ENCODE results near the gene NSUN2.
"Not testable (repeated sequence)": the region's sequence is repeated elsewhere in the genome, so short reads cannot be mapped to it uniquely, and the experiment has no call there.

NSUN2 gene

DNA sequence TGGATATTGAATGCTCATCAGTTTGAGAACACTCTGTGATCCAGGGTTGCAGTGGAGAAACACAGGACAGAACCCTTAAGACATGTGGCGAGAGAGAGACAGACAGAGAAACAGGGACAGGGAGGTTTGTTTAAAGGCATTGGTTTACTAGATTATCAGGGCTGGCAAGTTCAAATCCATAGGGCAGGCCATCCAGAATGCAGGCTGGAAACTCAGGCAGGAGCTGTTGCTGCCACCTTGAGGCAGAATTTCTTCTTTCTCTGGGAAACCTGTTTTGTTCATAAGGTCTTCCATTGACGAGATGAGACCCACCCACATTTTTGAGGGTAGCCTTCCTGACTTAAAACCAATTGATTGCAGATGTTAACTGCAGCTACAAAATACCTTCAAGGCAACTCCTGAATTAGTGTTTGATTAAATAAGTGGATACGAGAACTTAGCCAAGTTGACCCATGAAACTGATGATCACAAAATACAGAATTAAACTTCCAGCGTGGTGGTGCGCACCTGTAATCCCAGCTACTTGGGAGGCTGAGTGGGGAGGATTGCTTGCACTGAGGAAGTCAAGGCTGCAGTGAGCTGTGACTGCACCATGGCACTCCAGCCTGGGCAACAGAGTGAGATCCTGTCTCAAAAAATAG, 55.9 kb downstream of the NSUN2 start:
- FAIRE-seq (no peak), DNase-seq (ENCODE audit: insufficient read length, low spot score) (peak; percentile 69)
- no peak for TF ChIP-seq POLR2A (IDR thresholded peaks at IDR 0.05; ENCODE audit: low read depth, low read length)

DNA sequence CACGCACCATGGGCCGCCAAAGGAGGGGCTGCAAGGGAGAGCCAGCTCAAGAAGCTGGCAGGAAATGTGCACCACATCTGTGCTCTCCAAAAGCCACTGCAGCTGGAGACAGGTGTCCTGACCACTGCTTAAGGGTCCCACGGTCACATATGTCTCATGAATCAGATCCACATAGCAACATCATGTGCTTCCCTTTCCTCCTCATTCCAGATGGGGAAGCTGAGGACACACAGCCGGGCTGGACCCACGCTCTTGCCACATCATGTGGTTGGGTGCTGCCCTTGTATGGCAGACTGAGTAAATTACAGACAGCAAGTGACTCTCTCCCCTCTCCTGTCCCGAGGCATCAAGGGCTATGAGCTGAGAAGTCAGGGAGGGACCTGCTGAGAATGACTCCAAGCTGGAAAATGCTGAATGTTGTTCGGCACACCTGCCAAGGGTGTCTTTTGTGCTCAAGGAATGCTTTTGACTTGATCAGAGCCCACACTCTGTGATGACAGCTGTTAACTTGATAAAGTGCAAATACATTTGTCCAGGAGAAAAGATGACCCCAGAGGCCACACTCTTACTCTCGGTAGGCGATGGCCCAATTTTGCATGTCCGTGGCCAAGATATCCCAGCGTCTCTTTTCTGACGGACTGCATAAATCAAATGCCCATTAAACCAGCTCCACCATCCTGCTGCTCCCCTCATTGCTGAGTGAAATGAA, 58.2 kb downstream of the NSUN2 start:
- FAIRE-seq (no peak), DNase-seq (ENCODE audit: insufficient read length, low spot score) (no peak)
- TF ChIP-seq POLR2A (IDR thresholded peaks at IDR 0.05; ENCODE audit: low read depth, low read length): no peak

DNA sequence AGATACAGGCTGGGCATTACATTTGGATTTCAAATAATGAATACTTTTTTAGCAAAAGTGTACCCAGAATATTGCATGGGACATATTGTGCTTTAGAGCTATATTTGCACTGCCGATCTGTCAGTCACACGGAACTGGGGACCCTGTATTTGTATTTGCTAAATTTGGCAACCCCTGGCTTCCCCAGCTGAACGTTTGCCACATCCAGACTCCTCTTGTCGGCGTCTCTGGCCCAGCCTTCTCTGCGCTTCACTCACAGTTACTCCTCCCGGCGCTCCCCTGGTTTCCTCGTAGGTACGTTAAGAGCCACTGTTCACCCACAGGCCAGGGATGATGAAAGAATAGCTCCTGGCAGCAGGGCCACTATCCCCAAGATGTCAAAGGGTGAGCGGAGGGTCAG, 58.7 kb downstream of the NSUN2 start:
- FAIRE-seq (no peak), DNase-seq (ENCODE audit: insufficient read length, low spot score) (no peak)
- no peak for TF ChIP-seq POLR2A (IDR thresholded peaks at IDR 0.05; ENCODE audit: low read depth, low read length)

DNA sequence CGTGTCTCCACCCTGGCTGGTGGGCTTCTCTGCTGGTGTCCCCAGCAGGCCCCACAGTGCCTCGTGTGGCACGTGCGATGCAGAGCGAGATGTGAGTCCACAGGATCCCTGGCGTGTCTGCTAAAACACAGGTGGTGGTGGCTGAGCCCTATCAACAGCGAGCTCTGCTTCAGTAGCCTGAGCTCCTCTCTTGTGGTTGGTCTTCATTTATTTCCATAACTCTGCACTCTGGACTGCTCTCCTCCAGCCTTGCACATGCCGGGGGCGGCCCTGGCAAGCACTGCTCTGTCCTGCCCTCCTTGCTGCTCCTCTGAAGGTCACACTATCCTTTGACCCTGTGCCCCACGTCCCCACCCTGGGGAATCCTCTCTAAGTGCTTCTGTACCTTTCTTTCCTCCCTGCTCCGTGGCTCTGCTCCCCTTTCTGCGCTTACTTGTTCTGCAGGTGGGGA, 59.2 kb downstream of the NSUN2 start:
- no peak for FAIRE-seq

DNA sequence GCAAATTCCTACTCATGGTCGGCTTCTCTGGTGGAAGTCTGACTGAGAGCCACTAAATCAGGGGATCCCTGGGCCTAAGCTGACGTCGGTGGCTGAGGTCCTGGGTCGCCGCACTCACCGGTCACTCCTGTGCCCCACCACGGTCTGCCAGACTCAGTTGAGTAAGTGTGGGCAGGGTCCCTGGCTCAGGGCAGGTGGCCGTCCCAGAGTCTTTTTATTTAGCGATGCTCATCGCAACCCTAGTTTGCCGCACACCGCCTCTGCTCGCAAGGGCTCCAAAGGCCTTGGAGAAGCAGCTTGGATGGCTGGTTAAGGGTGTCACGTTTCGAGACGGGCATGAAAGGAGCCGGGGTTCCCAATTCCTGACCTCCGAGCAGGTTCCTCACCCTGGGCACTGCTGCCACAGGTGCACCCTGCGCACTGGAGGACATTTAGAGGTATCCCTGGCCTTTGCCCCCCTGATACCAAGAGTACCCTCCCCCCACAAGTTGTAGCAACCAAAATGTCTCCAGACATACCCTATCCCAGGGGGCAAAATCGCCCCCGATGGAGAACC, 59.9 kb downstream of the NSUN2 start:
- FAIRE-seq (no peak), DNase-seq (ENCODE audit: insufficient read length, low spot score) (no peak)
- no peak for TF ChIP-seq POLR2A (IDR thresholded peaks at IDR 0.05; ENCODE audit: low read depth, low read length)

More for the DNA sequence above, 59.2 kb downstream of the NSUN2 start:
- DNase-seq (ENCODE audit: insufficient read length, low spot score): no peak
- no peak for TF ChIP-seq POLR2A (IDR thresholded peaks at IDR 0.05; ENCODE audit: low read depth, low read length)

DNA sequence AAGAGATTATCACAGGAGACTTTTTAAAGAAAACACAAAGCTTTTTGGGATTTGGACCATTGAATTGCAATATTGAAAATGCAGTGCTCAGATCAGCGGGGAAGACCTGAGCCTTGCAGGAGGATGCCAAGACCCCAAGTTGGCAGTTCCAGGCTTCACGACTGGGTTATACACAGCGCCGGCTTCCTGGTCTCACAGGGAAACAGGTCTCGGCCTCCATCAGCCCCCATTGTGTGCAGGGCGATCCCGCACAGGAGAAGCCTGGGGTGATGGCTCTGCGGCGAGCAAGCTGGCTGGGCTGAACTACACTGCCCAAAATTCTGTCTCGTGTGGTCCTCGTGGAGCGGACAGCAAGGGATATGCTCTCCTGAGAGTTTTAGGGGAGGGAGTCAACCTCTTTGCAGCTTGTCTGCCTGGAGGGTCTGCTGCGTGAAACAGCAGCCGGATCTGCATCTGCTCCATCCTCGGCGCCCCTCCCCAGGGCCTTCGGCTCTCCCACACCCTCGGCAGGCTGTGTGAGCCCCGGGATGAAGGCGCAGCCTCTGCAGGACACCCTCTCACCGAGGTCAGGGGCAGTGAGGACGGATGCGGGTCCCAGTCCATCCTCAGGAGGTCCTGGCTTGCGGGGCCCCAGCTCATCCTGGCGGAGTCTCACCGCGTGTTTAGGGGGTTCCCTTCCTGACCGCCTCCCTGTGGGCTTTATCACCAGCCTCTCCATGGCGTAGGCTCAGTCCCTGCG, 60.6 kb downstream of the NSUN2 start:
- DNase-seq (ENCODE audit: insufficient read length, low spot score): no peak
- FAIRE-seq: no peak
- no peak for TF ChIP-seq POLR2A (IDR thresholded peaks at IDR 0.05; ENCODE audit: low read depth, low read length)

DNA sequence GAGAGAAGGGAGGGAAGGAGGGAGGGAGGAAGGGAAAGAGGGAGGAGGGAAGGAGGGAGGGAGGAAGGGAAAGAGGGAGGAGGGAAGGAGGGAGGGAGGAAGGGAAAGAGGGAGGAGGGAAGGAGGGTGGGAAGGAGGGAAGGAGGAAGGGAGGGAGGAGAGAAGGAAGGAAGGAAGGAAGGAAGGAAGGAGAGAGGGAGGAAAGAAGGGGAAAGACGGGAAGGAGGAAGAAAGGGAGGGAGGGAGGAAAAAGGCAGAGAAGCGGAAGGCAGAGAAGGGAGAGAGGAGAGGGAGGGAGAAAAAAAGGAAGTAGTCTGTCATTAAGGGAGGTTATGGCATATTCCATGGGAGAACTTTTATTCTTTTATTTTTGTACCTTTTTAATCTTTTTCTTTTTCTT, 61.2 kb downstream of the NSUN2 start:
- not testable (repeated sequence) for DNase-seq (ENCODE audit: insufficient read length, low spot score); FAIRE-seq

DNA sequence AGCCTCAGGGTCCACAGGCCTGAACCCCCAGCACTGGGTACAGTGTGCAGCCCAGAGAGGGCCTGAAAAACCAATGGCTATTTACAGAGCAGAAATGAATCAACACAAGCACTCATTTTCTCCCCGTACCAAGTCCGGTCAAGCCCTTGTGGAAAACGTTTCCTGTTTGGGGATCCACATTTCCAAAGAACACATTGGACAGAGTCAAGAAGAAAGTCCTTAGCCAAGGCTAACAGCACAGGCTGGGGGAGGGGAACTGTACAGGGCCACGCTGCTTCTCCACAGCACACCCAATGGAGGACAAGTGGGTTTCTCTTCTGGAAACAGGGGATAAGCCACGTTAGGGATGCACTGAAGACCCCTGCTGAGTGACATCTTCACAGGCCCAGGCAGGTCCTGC, 62.3 kb downstream of the NSUN2 start:
- no peak for TF ChIP-seq POLR2A (IDR thresholded peaks at IDR 0.05; ENCODE audit: low read depth, low read length)
- no peak for DNase-seq (ENCODE audit: insufficient read length, low spot score)
- no peak for FAIRE-seq

DNA sequence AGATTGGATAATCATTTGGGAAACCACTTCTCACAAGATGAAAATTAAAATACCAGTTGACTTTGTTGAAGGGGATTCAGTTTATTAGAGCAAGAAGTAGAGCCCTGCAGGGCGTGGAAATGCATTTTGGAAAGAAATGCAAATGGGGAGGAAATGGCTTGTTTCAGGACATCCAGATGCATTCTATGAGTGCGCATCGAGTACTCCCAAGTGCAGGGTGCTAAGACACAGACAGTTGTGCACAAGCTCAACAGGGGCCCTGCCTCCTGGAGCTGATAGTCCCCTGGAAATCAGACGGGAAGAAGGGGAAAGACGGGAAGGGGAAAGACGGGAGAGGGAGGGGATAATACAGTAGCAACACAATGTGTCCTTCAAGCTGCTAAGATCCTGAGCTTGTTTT, 64.0 kb downstream of the NSUN2 start:
- no peak for TF ChIP-seq POLR2A (IDR thresholded peaks at IDR 0.05; ENCODE audit: low read depth, low read length)
- DNase-seq (ENCODE audit: insufficient read length, low spot score) (no peak), FAIRE-seq (no peak)

DNA sequence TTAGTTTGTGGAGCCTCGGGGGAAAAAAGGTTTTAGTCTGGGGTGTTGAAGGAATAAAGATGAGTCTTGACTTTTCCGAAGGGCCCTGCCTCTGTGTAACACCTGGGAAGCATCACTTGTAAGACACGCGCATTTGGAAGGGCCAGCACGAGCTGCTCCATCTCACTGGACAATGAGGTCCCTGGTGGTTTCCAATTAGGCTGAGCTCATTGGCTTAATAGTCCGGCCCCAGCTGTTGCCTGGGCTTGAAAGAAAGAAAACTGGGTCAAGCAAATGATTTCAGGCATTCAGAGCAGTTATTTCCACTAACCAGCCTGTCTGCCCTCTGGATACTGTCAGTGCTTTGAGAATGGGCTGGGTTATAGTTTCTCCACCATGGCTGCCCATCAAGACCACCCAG, 64.5 kb downstream of the NSUN2 start:
- DNase-seq (ENCODE audit: insufficient read length, low spot score) (no peak), FAIRE-seq (no peak)

DNA sequence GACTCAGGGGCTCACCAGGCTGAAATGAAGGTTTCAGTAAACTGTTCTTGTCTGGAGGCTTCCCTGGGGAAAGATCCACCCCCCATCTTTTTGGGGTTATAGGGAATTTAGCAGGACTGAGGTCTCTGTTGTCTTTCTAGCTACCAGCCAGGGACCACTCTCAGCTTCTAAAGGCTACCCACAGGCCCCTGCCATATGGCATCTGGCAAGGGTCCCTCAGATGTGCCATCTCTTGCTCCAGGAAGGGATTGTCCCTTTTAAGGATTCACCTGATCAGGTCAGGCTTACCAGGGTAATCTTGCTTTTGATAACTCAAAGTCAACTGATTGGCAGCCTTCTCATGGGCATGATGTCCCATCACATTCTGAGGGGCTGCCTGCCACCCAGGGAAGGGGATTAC, 65.0 kb downstream of the NSUN2 start:
- FAIRE-seq (no peak), DNase-seq (ENCODE audit: insufficient read length, low spot score) (no peak)
- no peak for TF ChIP-seq POLR2A (IDR thresholded peaks at IDR 0.05; ENCODE audit: low read depth, low read length)

More for the DNA sequence above, 64.5 kb downstream of the NSUN2 start:
- TF ChIP-seq POLR2A (IDR thresholded peaks at IDR 0.05; ENCODE audit: low read depth, low read length): no peak

DNA sequence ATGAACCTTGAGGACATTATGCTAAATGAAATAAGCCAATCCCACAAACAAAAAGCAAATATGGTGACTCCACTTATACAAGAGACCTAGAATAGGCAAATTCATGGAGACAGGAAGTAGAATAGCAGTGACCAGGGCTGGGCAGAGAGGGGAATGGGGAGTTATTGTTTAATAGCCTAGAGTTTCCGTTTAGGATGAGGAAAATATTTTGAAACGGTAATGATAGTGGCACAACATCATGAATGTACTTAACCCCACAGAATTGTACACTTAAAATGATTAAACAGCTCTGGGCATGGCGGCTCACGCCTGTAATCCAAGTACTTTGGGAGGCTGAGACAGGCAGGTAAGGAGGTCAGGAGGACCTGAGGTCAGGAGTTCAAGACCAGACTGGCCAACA, 65.8 kb downstream of the NSUN2 start:
- no peak for TF ChIP-seq POLR2A (IDR thresholded peaks at IDR 0.05; ENCODE audit: low read depth, low read length)
- no peak for FAIRE-seq
- no peak for DNase-seq (ENCODE audit: insufficient read length, low spot score)

DNA sequence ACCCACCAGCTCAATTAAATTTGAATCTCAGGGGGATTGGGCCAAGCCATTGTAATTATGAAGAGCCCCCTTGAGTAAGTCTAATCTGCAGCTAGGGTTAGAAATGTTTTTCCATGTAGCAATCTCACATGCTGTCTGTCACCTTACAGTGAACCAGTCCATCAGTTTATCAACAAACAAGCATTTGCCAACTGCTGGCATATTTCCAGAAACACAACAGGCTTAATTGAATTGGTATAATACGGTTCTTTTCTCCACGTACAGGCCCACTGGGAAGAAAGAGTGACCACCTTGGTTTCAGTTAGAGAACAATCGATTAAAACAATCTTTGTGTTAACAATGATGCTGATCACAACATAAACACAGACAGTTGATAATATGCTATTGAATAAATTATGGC, 67.4 kb downstream of the NSUN2 start:
- FAIRE-seq (no peak), DNase-seq (ENCODE audit: insufficient read length, low spot score) (no peak)
- TF ChIP-seq POLR2A (IDR thresholded peaks at IDR 0.05; ENCODE audit: low read depth, low read length): no peak

DNA sequence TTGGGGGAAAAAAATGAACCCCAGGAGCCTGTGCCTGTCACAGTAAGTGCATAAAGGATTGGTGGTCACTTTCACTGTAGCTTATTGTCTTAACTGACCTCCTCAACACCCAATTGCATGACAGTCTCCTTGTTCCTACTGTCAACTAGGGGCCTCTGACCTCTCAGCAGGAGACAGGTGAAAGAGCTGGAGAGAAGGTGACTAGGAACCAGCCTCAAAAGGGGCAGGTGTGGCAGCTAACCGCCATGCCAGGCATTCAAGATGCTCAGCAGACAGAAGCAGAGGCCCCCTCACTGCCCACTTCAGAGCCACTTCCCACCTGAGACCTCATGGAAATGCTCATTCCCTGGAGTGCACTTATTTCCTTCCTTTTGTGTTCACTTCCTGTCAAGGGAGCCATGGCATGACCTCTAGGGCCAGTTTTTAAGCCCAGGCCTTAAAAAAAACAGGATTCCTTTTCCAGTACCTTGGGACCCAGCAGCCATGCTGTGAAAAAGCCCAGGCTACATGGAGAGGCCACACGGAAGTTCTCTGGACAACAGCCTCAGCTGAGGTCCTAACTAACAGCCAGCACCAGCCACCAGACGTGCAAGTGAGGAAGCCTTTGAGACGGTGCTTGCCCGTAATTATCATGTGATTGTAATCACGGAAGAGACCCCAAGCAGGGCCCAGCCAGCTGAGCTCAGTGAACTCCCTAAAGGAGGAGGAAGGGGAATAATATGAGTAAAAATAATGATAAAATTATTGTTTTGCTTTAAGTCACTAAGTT, 74.9 kb downstream of the NSUN2 start:
- DNase-seq (ENCODE audit: insufficient read length, low spot score) (no peak), FAIRE-seq (no peak)
- TF ChIP-seq POLR2A (IDR thresholded peaks at IDR 0.05; ENCODE audit: low read depth, low read length): no peak
